Sigmoid colon (tissue), 4 donors: ENCODE measurements around the gene RAB3B.

Experiments used
- CTCF ChIP-seq, 4 experiments: fragments of 450-650 bp in 3 of 4; fragments of 200-600 bp in 1 of 4; IDR thresholded peaks; one replicate each; pipeline ENCODE4 v1.5.1; 2016 to 2019; ENCODE audit warnings: antibody characterized with exemption in 4 of 4, mild to moderate bottlenecking in 3 of 4, moderate library complexity in 2 of 4
- EP300 ChIP-seq, 4 donors: sonication (generic); formaldehyde crosslinking; IDR thresholded peaks; one replicate each; pipeline ENCODE4 v1.6.1; 2017; ENCODE audit warnings: antibody characterized with exemption in 4 of 4
- POLR2A ChIP-seq, 2 donors: fragments of 450-650 bp; IDR thresholded peaks; one replicate each; pipeline ENCODE4 v1.6.1; 2016; ENCODE audit warnings: antibody characterized with exemption in 2 of 2, mild to moderate bottlenecking in 2 of 2, moderate library complexity in 2 of 2
- POLR2AphosphoS5 ChIP-seq, 4 donors: sonication (generic); formaldehyde crosslinking; IDR thresholded peaks; one replicate each; pipeline ENCODE4 v1.6.1; 2017; ENCODE audit warnings: antibody characterized with exemption in 4 of 4

GRCh38 chr1:51859333-51859732, 131.2 kb downstream of the RAB3B start:
- TF ChIP-seq POLR2AphosphoS5 (IDR thresholded peaks at IDR 0.05), result no peak
- TF ChIP-seq CTCF (IDR thresholded peaks at IDR 0.05), result no peak
- TF ChIP-seq POLR2A (IDR thresholded peaks at IDR 0.05), result no peak
- no peak for TF ChIP-seq EP300 (IDR thresholded peaks at IDR 0.05)
